GM23248 (cell line): Measurements from ENCODE around the gene GAA. TPM values are rescaled to one million over a fixed set of nuclear protein-coding genes. Genes with fewer than 3 reads are reported as not detected.

Experiments
- DNase-seq: peaks from one replicate; pipeline ENCODE4 v3.0.0-alpha.2; 2015
- H2AFZ ChIP-seq: fragments of 200-600 bp; sonication (generic); 2 replicates; pipeline ENCODE4 v1.6.1; 2016; ENCODE audit warnings: antibody characterized with exemption
- H3F3A ChIP-seq: fragments of 200-600 bp; sonication (generic); 2 replicates; pipeline ENCODE4 v1.6.1; 2016; ENCODE audit warnings: mild to moderate bottlenecking, antibody characterized with exemption, mixed run types; ENCODE audit not compliant: insufficient read depth
- H3K27ac ChIP-seq: fragments of 200-600 bp; sonication (generic); 2 replicates; pipeline ENCODE4 v1.5.1; 2016; ENCODE audit warnings: mild to moderate bottlenecking
- H3K27me3 ChIP-seq: fragments of 200-600 bp; sonication (generic); replicated peaks from 2 replicates; pipeline ENCODE4 v1.6.1; 2016; ENCODE audit warnings: mild to moderate bottlenecking; ENCODE audit not compliant: insufficient read depth
- H3K36me3 ChIP-seq: fragments of 200-600 bp; sonication (generic); 2 replicates; pipeline ENCODE4 v1.6.1; 2016; ENCODE audit warnings: low read depth, mild to moderate bottlenecking
- H3K4me1 ChIP-seq: fragments of 200-600 bp; sonication (generic); 2 replicates; pipeline ENCODE4 v1.6.1; 2016; ENCODE audit warnings: mild to moderate bottlenecking; ENCODE audit not compliant: insufficient read depth
- H3K4me2 ChIP-seq: fragments of 200-600 bp; sonication (generic); one replicate; pipeline ENCODE4 v1.6.1; 2016; ENCODE audit warnings: mild to moderate bottlenecking; ENCODE audit not compliant: unreplicated experiment
- H3K4me3 ChIP-seq: fragments of 200-600 bp; sonication (generic); 2 replicates; pipeline ENCODE4 v1.5.1; 2016; ENCODE audit warnings: mild to moderate bottlenecking
- H3K79me2 ChIP-seq: fragments of 200-600 bp; sonication (generic); 2 replicates; pipeline ENCODE4 v1.6.1; 2016; ENCODE audit warnings: mild to moderate bottlenecking; ENCODE audit not compliant: insufficient read depth
- H3K9ac ChIP-seq: fragments of 200-600 bp; sonication (generic); 2 replicates; pipeline ENCODE4 v1.6.1; 2016; ENCODE audit warnings: mild to moderate bottlenecking
- H3K9me2 ChIP-seq: fragments of 200-600 bp; sonication (generic); 2 replicates; pipeline ENCODE4 v1.6.1; 2016; ENCODE audit warnings: mixed run types, mild to moderate bottlenecking, moderate library complexity; ENCODE audit not compliant: insufficient read depth
- H3K9me3 ChIP-seq: fragments of 200-600 bp; sonication (generic); one replicate; pipeline ENCODE4 v1.6.1; 2017; ENCODE audit warnings: low read depth
- H4K20me1 ChIP-seq: fragments of 200-600 bp; sonication (generic); 2 replicates; pipeline ENCODE4 v1.6.0; 2016; ENCODE audit not compliant: insufficient read depth
- EZH2 ChIP-seq: fragments of 200-600 bp; sonication (generic); IDR thresholded peaks from 2 replicates; pipeline ENCODE4 v1.6.1; 2018; ENCODE audit warnings: antibody characterized with exemption, mild to moderate bottlenecking; ENCODE audit not compliant: insufficient read depth, poor library complexity, severe bottlenecking
- EZH2phosphoT487 ChIP-seq: fragments of 200-600 bp; sonication (generic); IDR thresholded peaks from 2 replicates; pipeline ENCODE4 v1.6.1; 2018; ENCODE audit warnings: antibody characterized with exemption, moderate library complexity, mild to moderate bottlenecking, low read depth; ENCODE audit not compliant: insufficient read depth
- WGBS, 2 experiments: methylation state at CpG; one replicate each; pipeline ENCODE4 v1.1.6; 2015 to 2017; ENCODE audit warnings: low lambda C conversion rate in 2 of 2, low coverage in 1 of 2; ENCODE audit errors: missing lambda C conversion rate in 2 of 2; 5-methylcytosine and 5-hydroxymethylcytosine counted together
- in situ Hi-C: fragments of 300-500 bp; cut with MboI; formaldehyde crosslinking; loops from 2 replicates; pipeline ENCODE4 v1.15.0; 2020
- polyA plus RNA-seq: library from polyadenylated mRNA; unstranded; fragments of >200 nt; fragmentation: Nextera tagmentation; extraction: Ambion mirVana; gene quantifications from 2 replicates; pipeline ENCODE4 v1.2.1, GENCODE V29; 2016
- total RNA-seq: library from RNA; depleted of rRNA; stranded (reverse); fragments of >200 nt; shearing (Covaris generic); gene quantifications from 2 replicates; pipeline ENCODE4 v1.2.3, GENCODE V29; 2014

The GAA gene
- total and polyA plus RNA-seq, 2 experiments from 2014 or later = 80.2 to 127 TPM

DNA sequence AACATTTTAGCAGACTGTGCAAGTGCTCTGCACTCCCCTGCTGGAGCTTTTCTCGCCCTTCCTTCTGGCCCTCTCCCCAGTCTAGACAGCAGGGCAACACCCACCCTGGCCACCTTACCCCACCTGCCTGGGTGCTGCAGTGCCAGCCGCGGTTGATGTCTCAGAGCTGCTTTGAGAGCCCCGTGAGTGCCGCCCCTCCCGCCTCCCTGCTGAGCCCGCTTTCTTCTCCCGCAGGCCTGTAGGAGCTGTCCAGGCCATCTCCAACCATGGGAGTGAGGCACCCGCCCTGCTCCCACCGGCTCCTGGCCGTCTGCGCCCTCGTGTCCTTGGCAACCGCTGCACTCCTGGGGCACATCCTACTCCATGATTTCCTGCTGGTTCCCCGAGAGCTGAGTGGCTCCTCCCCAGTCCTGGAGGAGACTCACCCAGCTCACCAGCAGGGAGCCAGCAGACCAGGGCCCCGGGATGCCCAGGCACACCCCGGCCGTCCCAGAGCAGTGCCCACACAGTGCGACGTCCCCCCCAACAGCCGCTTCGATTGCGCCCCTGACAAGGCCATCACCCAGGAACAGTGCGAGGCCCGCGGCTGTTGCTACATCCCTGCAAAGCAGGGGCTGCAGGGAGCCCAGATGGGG, 3.1 kb downstream of the GAA start:
- no peak overlapping the region for H3K4me2 ChIP-seq
- H3F3A ChIP-seq = no peaks in the 10 kb centered on the region
- H3K79me2 ChIP-seq = no peaks in the 10 kb centered on the region
- no peak for DNase-seq
- no peak overlapping the region for H2AFZ ChIP-seq
- H3K27me3 ChIP-seq = no peaks in the 10 kb centered on the region
- no peak for TF ChIP-seq EZH2phosphoT487
- TF ChIP-seq EZH2 = no peak
- in situ Hi-C loops = no loop called here
- H3K4me1 ChIP-seq = peaks cover 5% of the 10 kb centered on the region
- no peaks in the 10 kb centered on the region for H3K9me3 ChIP-seq
- H3K27ac ChIP-seq = no peak overlapping the region
- 88 to 89% methylated on average over 24 to 26 of the region's 26 CpGs for WGBS, 2 experiments
- H4K20me1 ChIP-seq = no peaks in the 10 kb centered on the region
- H3K9ac ChIP-seq = no peak overlapping the region
- no peak overlapping the region for H3K4me3 ChIP-seq
- H3K9me2 ChIP-seq = no peaks in the 10 kb centered on the region
- no peaks in the 10 kb centered on the region for H3K36me3 ChIP-seq

DNA sequence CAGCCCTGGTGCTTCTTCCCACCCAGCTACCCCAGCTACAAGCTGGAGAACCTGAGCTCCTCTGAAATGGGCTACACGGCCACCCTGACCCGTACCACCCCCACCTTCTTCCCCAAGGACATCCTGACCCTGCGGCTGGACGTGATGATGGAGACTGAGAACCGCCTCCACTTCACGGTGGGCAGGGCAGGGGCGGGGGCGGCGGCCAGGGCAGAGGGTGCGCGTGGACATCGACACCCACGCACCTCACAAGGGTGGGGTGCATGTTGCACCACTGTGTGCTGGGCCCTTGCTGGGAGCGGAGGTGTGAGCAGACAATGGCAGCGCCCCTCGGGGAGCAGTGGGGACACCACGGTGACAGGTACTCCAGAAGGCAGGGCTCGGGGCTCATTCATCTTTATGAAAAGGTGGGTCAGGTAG, 3.6 kb downstream of the GAA start:
- H3K9me2 ChIP-seq = no peaks in the 10 kb centered on the region
- no peak for DNase-seq
- WGBS, 2 experiments = 86 to 92% methylated on average over 9 to 18 of the region's 18 CpGs
- no peaks in the 10 kb centered on the region for H3F3A ChIP-seq
- H3K4me2 ChIP-seq = no peak overlapping the region
- H3K4me3 ChIP-seq = no peak overlapping the region
- H3K36me3 ChIP-seq = no peaks in the 10 kb centered on the region
- no peaks in the 10 kb centered on the region for H3K79me2 ChIP-seq
- no peak overlapping the region for H3K27ac ChIP-seq
- in situ Hi-C loops = no loop called here
- H4K20me1 ChIP-seq = no peaks in the 10 kb centered on the region
- TF ChIP-seq EZH2 (no peak), EZH2phosphoT487 (no peak)
- H3K27me3 ChIP-seq = no peaks in the 10 kb centered on the region
- peaks cover 5% of the 10 kb centered on the region for H3K4me1 ChIP-seq
- no peak overlapping the region for H2AFZ ChIP-seq
- no peaks in the 10 kb centered on the region for H3K9me3 ChIP-seq
- no peak overlapping the region for H3K9ac ChIP-seq

DNA sequence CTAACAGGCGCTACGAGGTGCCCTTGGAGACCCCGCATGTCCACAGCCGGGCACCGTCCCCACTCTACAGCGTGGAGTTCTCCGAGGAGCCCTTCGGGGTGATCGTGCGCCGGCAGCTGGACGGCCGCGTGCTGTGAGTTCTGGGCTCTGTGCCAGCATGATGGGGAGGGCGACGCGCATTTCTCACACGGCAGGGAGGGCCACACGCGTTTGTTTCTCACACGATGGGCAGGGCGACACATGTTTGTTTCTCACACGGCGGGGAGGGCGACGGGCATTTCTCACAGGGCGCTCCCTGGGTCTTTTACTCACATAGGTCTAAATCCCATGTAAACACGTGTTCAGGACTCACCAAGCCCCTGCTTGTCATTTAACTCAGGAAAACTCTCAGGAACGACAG, 4.4 kb downstream of the GAA start:
- no peaks in the 10 kb centered on the region for H3K27me3 ChIP-seq
- TF ChIP-seq EZH2 (no peak), EZH2phosphoT487 (no peak)
- H4K20me1 ChIP-seq = no peaks in the 10 kb centered on the region
- no peaks in the 10 kb centered on the region for H3F3A ChIP-seq
- no peak overlapping the region for H2AFZ ChIP-seq
- no peaks in the 10 kb centered on the region for H3K79me2 ChIP-seq
- H3K9me2 ChIP-seq = no peaks in the 10 kb centered on the region
- 66 to 69% methylated on average over 25 to 29 of the region's 29 CpGs for WGBS, 2 experiments
- H3K36me3 ChIP-seq = no peaks in the 10 kb centered on the region
- in situ Hi-C loops = no loop called here
- DNase-seq = no peak
- no peaks in the 10 kb centered on the region for H3K9me3 ChIP-seq
- no peak overlapping the region for H3K27ac ChIP-seq
- H3K4me2 ChIP-seq = no peak overlapping the region
- no peak overlapping the region for H3K9ac ChIP-seq
- H3K4me3 ChIP-seq = no peak overlapping the region
- H3K4me1 ChIP-seq = peaks cover 2% of the 10 kb centered on the region

DNA sequence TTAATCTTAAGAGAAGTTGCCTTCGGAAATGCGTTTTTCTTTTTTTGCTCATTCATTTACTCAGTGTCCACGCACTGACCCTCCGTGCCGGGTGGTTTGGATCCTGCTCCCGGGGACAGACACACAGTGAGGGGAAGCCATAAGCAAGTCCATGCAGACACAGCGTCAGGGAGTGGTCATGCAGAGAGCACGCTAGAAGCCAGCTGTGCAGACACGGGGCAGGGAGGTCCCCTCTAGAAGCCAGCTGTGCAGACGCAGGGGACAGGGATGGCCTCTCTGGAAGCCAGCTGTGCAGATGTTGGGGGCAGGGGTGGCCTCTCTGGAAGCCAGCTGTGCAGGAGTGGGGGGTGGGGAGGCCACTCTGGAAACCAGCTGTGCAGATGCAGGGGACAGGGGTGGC, 4.8 kb downstream of the GAA start:
- Histone ChIP-seq H4K20me1 (no peaks in the 10 kb centered on the region), H3K27ac (no peak overlapping the region), H3K9me3 (no peaks in the 10 kb centered on the region), H3K79me2 (no peaks in the 10 kb centered on the region), H2AFZ (no peak overlapping the region), H3K9me2 (no peaks in the 10 kb centered on the region), H3F3A (no peaks in the 10 kb centered on the region), H3K4me2 (no peak overlapping the region), H3K36me3 (no peaks in the 10 kb centered on the region), H3K9ac (no peak overlapping the region), H3K4me1 (no peaks in the 10 kb centered on the region), H3K27me3 (no peaks in the 10 kb centered on the region), H3K4me3 (no peak overlapping the region)
- TF ChIP-seq EZH2phosphoT487 (no peak), EZH2 (no peak)
- 76% methylated on average over 10 of the region's 10 CpGs for WGBS, 2 experiments
- in situ Hi-C loops = no loop called here
- no peak for DNase-seq
